Endodermal cell (in vitro differentiated cells): ENCODE measurements around the gene RSPH3. TPM values are rescaled to one million over a fixed set of nuclear protein-coding genes. Genes with fewer than 3 reads are reported as not detected.

Experiments
- DNase-seq: peaks from one replicate; pipeline ENCODE4 v3.0.0-alpha.2; 2017
- H3K27ac ChIP-seq: 2 replicates; pipeline ENCODE4 v1.5.1; 2013; ENCODE audit warnings: mild to moderate bottlenecking, low read depth, low read length, moderate library complexity
- H3K27me3 ChIP-seq: 2 replicates; pipeline ENCODE4 v1.6.1; 2013; ENCODE audit warnings: mild to moderate bottlenecking, low read length, moderate library complexity; ENCODE audit not compliant: insufficient read depth, control insufficient read depth, poor library complexity, severe bottlenecking
- H3K36me3 ChIP-seq: 2 replicates; pipeline ENCODE4 v1.7.0; 2013; ENCODE audit warnings: mild to moderate bottlenecking, low read length, moderate library complexity; ENCODE audit not compliant: control insufficient read depth, insufficient read depth
- H3K4me1 ChIP-seq: one replicate; pipeline ENCODE4 v1.7.0; 2013; ENCODE audit warnings: low read length; ENCODE audit not compliant: control insufficient read depth, insufficient read depth
- H3K4me3 ChIP-seq: 2 replicates; pipeline ENCODE4 v1.5.1; 2013; ENCODE audit warnings: mild to moderate bottlenecking, low read length, moderate library complexity
- H3K9ac ChIP-seq: 2 replicates; pipeline ENCODE4 v1.6.1; 2013; ENCODE audit warnings: mild to moderate bottlenecking, low read length, moderate library complexity; ENCODE audit not compliant: poor library complexity, severe bottlenecking; ENCODE audit errors: extremely low read depth
- H3K9me3 ChIP-seq: 2 replicates; pipeline ENCODE4 v1.6.1; 2013; ENCODE audit warnings: mild to moderate bottlenecking, low read length, moderate library complexity; ENCODE audit not compliant: control insufficient read depth
- H3K27ac Mint-ChIP-seq: 2 replicates; pipeline ENCODE4 v1.8.0; 2020; ENCODE audit warnings: mixed read lengths
- H3K27me3 Mint-ChIP-seq: 2 replicates; pipeline ENCODE4 v1.8.0; 2021; ENCODE audit warnings: mild to moderate bottlenecking, mixed read lengths; ENCODE audit not compliant: insufficient read depth
- H3K36me3 Mint-ChIP-seq: 2 replicates; pipeline ENCODE4 v1.8.0; 2020; ENCODE audit warnings: low read depth, mixed read lengths
- H3K4me1 Mint-ChIP-seq: 2 replicates; pipeline ENCODE4 v1.8.0; 2020; ENCODE audit warnings: mixed read lengths
- H3K4me3 Mint-ChIP-seq: 2 replicates; pipeline ENCODE4 v1.8.0; 2020; ENCODE audit warnings: mild to moderate bottlenecking, moderate library complexity, mixed read lengths
- H3K9me3 Mint-ChIP-seq: 2 replicates; pipeline ENCODE4 v1.8.0; 2020; ENCODE audit warnings: mild to moderate bottlenecking, mixed read lengths
- CTCF ChIP-seq: fragments of 200-600 bp; sonication (generic); conservative IDR thresholded peaks from 2 replicates; pipeline ENCODE4 v1.5.0; 2021; ENCODE audit warnings: antibody characterized with exemption, mild to moderate bottlenecking
- WGBS, 2 experiments: methylation state at CpG; one replicate each; pipeline versions ENCODE4 v1.1.5 to v1.1.7; 2013; ENCODE audit warnings: missing lambda C conversion rate in 2 of 2, mixed read lengths in 1 of 2; ENCODE audit not compliant: insufficient coverage in 1 of 2, insufficient read length in 1 of 2; 5-methylcytosine and 5-hydroxymethylcytosine counted together
- total RNA-seq, 2 donors: library from RNA; stranded (reverse); fragmentation: NEBNext Ultra II Directional in 1 of 2; extraction: Animal tissue kit (Norgen Biotek cat#: 25700) in 1 of 2; gene quantifications; 2 replicates in 1 of 2; 3 replicates in 1 of 2; pipeline ENCODE4 v1.2.1, GENCODE V29; 2021

Gene RSPH3
- total RNA-seq, 2 donors from 2014 or later = 7.4 to 10.3 TPM

DNA sequence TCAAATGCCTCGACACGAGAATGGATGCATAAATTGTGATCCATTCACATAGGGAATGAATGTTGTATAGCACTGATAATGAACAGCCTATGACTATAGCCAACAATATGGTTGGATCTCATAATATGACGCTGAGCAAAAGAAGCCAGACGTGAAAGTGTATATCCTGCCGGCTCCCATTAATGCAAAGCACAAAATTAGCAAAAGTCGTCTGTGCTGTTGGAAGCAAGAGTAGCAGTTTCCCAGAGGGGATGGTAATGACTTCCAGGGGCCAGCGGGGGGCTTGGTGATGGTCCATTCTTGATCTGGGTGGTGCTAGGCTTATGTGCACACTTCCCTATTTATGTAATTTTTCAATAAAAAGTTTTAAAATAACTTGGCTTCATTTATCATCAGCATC, 45.8 kb upstream of the RSPH3 start:
- peak; percentile 52 for TF ChIP-seq CTCF
- Mint-ChIP-seq H3K4me1 (peaks cover 43% of the 10 kb centered on the region), H3K27ac (no peak overlapping the region), H3K36me3 (no peaks in the 10 kb centered on the region), H3K4me3 (no peak overlapping the region), H3K9me3 (peaks cover 3% of the 10 kb centered on the region), H3K27me3 (no peaks in the 10 kb centered on the region)
- Histone ChIP-seq H3K27me3 (no peaks in the 10 kb centered on the region), H3K36me3 (no peaks in the 10 kb centered on the region), H3K9ac (no peak overlapping the region), H3K9me3 (peaks cover 4% of the 10 kb centered on the region), H3K4me1 (no peaks in the 10 kb centered on the region), H3K4me3 (no peak overlapping the region), H3K27ac (no peak overlapping the region)
- DNase-seq = no peak
- 82 to 85% methylated on average over 4 to 7 of the region's 7 CpGs for WGBS, 2 experiments

DNA sequence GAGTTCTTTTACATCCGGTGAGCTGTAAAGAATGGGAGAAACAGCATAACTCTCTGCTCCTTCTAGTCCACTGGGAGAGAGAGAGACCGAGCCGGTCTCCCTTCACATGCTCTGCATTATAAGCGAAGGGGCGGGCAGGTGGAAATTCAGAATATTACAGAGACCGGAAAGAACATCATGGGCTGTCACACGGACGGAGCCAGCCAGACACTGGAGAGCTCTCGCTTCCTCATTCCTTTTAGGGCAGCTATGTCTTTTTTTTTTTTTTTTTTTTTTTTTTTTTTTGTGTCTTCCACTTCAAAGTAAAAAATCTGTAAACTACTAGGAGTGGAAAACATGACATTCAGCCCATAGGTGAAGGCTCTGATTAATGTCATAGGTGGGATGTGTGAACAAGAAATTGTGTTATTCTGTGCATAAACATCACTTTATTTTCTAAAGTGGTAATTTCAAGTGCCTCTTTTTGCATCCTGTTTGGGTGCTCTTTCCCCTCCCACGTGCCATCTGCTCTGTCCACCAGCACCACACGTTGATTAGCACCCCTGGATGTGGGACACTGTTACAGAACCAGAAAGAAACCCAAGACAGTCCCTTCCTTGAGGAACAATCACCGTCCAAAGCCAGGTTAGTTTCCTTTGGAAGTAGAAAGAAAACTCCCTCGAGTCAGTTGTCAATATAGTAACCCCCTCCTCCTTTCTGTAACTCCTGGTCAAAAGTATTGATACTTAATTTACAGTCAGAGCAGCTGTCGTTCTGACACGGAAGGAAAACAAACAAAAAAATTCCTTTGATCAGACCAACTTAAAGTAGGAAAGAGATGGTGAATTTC, 45.1 kb upstream of the RSPH3 start, which contains the start of gene TAGAP:
Gene TAGAP, minus strand, starts transcription at position 93 of the 829 bp plus-strand sequence. CDS start 845 bp downstream, outside the sequence.
- 77% methylated on average over 4 to 15 of the region's 15 CpGs for WGBS, 2 experiments
- H3K27ac ChIP-seq = no peak within 1 kb of the TSS
- H3K4me3 ChIP-seq = no peak within 1 kb of the TSS
- no peak within 1 kb of the TSS for H3K9ac ChIP-seq
- no peak for DNase-seq
- H3K36me3 Mint-ChIP-seq = no peaks in the 10 kb centered on the region
- H3K27me3 ChIP-seq = no peaks in the 10 kb centered on the region
- no peaks in the 10 kb centered on the region for H3K4me1 ChIP-seq
- H3K9me3 ChIP-seq = no peaks in the 10 kb centered on the region
- no peak for TF ChIP-seq CTCF
- no peaks in the 10 kb centered on the region for H3K36me3 ChIP-seq
- peak within 1 kb of the TSS; percentile 17 for H3K4me3 Mint-ChIP-seq
- H3K27ac Mint-ChIP-seq = peak within 1 kb of the TSS; percentile 36
- peaks cover 3% of the 10 kb centered on the region for H3K9me3 Mint-ChIP-seq
- peaks cover 43% of the 10 kb centered on the region for H3K4me1 Mint-ChIP-seq
- H3K27me3 Mint-ChIP-seq = no peaks in the 10 kb centered on the region

- no peak overlapping the region for H3K27ac Mint-ChIP-seq
- H3K9me3 Mint-ChIP-seq = no peaks in the 10 kb centered on the region
- Histone ChIP-seq H3K4me3 (no peak overlapping the region), H3K27ac (no peak overlapping the region), H3K4me1 (no peaks in the 10 kb centered on the region), H3K36me3 (no peaks in the 10 kb centered on the region), H3K27me3 (no peaks in the 10 kb centered on the region), H3K9me3 (no peaks in the 10 kb centered on the region), H3K9ac (no peak overlapping the region)
- 90 to 93% methylated on average over 6 to 7 of the region's 7 CpGs for WGBS, 2 experiments
- H3K36me3 Mint-ChIP-seq = no peaks in the 10 kb centered on the region
- DNase-seq = no peak
- H3K27me3 Mint-ChIP-seq = no peaks in the 10 kb centered on the region
- H3K4me1 Mint-ChIP-seq = peaks cover 36% of the 10 kb centered on the region
- no peak overlapping the region for H3K4me3 Mint-ChIP-seq
- TF ChIP-seq CTCF = no peak
Observed at GRCh38 chr6:159043947-159044346, 43.9 kb upstream of the RSPH3 start.
